Measurements from ENCODE around the gene PPIL1.

The PPIL1 gene

GRCh38 chr6:36823421-36824096 lies 51.0 kb downstream of the PPIL1 start:
- Histone ChIP-seq H3K4me3 (replicated peaks; ENCODE audit: low read depth, low read length) (no peak overlapping the region), H3K27me3 (replicated peaks; ENCODE audit: control insufficient read depth, insufficient read depth, low read length) (no peaks in the 10 kb centered on the region), H3K36me3 (ENCODE audit: control insufficient read depth, insufficient read depth, low read length) (no peaks in the 10 kb centered on the region)
- TF ChIP-seq, protein P1, sequence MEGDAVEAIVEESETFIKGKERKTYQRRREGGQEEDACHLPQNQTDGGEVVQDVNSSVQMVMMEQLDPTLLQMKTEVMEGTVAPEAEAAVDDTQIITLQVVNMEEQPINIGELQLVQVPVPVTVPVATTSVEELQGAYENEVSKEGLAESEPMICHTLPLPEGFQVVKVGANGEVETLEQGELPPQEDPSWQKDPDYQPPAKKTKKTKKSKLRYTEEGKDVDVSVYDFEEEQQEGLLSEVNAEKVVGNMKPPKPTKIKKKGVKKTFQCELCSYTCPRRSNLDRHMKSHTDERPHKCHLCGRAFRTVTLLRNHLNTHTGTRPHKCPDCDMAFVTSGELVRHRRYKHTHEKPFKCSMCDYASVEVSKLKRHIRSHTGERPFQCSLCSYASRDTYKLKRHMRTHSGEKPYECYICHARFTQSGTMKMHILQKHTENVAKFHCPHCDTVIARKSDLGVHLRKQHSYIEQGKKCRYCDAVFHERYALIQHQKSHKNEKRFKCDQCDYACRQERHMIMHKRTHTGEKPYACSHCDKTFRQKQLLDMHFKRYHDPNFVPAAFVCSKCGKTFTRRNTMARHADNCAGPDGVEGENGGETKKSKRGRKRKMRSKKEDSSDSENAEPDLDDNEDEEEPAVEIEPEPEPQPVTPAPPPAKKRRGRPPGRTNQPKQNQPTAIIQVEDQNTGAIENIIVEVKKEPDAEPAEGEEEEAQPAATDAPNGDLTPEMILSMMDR (IDR thresholded peaks at IDR 0.05; ENCODE audit: insufficient read depth, low read length, poor library complexity, severe bottlenecking) = no peak
- no peak for DNase-seq (ENCODE audit: extremely low read depth, insufficient read length)

DNA sequence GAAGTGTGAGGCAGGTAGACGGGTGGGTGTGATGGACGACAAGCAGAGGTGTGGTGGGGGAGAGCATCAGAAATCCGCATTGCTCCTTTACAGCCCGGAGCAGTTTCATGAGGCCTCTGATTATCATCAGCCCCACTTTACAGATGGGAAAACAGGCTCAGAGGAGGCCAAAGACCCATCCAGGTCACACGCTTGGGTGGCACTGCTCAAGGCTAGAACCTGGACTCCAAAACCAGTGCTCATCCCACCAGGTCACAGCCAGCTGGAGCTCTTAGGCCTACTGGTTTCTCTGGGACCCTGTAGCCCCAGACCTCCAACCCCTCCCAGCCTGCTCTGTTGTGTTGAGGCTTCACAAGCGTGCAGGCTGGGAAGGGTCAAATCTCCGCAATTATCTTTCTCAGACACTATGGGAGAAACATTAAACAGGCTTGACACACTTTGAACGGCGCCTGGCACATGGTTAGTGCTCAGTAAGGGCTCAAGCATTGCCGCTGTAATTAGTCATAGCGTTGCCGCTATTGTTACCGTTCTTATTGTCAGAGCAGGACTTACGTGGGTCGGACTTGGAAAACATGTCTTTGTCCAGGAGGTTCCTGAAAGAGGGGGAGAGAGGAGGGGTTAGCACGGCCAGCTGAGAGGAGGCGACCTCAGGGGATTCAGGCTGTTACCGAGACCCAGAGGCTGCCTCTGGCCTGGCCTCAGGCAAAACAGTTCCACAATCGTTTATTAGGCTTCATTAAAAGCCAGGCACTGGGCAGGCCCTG lies 51.9 kb downstream of the PPIL1 start:
- no peaks in the 10 kb centered on the region for H3K27me3 ChIP-seq (replicated peaks; ENCODE audit: control insufficient read depth, insufficient read depth, low read length)
- TF ChIP-seq, protein P1 (IDR thresholded peaks at IDR 0.05; ENCODE audit: insufficient read depth, low read length, poor library complexity, severe bottlenecking) = no peak
- H3K36me3 ChIP-seq (ENCODE audit: control insufficient read depth, insufficient read depth, low read length) = no peaks in the 10 kb centered on the region
- no peak overlapping the region for H3K4me3 ChIP-seq (replicated peaks; ENCODE audit: low read depth, low read length)
- DNase-seq (ENCODE audit: extremely low read depth, insufficient read length) = no peak

DNA sequence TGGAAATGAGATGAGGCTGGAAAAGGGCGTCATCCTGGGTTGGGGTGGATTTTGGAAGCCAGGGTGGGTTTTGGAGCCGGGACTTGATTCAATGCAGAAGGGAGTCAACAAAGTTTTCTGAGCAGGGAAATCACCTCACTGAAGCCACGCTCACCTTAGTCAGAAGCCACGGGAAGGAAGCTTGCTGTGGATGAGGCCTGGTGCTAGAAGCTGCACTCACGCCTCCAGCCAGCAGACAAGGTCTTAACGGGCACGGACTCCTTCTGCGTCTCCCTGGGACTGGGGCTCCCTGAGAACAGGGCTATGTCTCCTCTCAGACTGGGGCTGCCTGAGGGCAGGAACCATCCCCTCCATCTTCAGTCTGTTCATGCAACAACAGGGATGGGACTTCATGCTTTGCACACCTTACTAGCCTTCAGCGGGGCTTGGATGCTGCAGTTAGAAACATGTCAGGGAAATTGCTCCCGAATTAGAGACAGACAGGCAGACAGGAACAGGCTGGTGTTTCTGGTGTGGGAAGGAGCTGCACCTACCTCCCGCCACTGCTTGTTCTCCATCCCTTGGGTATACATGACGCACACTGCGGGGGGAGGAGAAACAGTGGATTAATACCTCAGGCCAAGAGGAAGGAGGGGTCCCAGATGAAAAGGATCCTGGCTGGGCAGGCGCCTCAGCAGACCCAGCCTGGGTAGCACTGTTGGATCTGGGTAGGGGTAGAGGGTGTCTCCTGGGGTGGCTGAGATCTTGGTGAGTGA lies 52.8 kb downstream of the PPIL1 start:
- Histone ChIP-seq H3K36me3 (ENCODE audit: control insufficient read depth, insufficient read depth, low read length) (no peaks in the 10 kb centered on the region), H3K27me3 (replicated peaks; ENCODE audit: control insufficient read depth, insufficient read depth, low read length) (no peaks in the 10 kb centered on the region), H3K4me3 (replicated peaks; ENCODE audit: low read depth, low read length) (no peak overlapping the region)
- TF ChIP-seq, protein P1 (IDR thresholded peaks at IDR 0.05; ENCODE audit: insufficient read depth, low read length, poor library complexity, severe bottlenecking) = no peak
- no peak for DNase-seq (ENCODE audit: extremely low read depth, insufficient read length)

DNA sequence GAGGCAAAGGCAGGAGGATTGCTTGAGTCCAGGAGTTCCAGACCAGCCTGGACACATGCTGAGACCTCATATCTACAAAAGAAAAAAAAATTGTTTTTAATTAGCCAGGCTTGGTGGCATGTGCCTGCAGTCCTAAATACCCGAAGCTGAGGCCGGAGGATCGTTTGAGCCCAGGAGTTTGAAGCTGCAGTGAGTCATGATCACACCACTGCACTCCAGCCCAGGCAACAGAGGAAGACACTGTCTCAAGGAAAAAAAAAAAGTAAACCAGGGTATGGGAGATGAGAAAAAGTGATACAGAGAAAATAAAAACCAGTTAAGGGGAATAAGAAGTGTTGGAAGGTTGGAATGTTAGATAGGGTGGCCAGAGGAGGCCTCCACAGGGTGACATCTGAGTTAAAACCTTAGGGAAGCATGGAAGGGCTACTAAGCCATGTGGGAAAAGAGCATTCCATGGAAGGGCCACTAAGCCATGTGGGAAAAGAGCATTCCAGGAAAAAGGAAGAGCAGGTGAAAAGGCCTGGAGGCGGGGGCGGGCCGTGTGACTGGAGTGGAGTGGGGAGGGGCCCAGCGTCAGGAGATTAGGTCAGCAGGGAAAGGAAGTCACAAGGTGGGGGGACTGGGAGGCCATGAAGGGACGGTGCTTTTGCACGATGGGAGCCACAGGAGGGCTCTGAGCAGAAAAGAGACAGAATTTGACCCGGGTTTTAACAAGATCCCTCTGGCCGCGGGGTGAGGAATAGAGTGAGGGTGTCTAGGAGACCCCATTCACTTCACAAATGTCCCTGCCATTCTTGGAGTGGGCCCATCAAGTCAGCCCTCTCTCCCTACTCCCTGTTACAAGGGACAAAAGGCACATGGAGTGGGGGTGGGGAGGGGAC lies 53.7 kb downstream of the PPIL1 start:
- Histone ChIP-seq H3K4me3 (replicated peaks; ENCODE audit: low read depth, low read length) (no peak overlapping the region), H3K27me3 (replicated peaks; ENCODE audit: control insufficient read depth, insufficient read depth, low read length) (no peaks in the 10 kb centered on the region), H3K36me3 (ENCODE audit: control insufficient read depth, insufficient read depth, low read length) (no peaks in the 10 kb centered on the region)
- no peak for DNase-seq (ENCODE audit: extremely low read depth, insufficient read length)
- TF ChIP-seq, protein P1 (IDR thresholded peaks at IDR 0.05; ENCODE audit: insufficient read depth, low read length, poor library complexity, severe bottlenecking) = no peak

DNA sequence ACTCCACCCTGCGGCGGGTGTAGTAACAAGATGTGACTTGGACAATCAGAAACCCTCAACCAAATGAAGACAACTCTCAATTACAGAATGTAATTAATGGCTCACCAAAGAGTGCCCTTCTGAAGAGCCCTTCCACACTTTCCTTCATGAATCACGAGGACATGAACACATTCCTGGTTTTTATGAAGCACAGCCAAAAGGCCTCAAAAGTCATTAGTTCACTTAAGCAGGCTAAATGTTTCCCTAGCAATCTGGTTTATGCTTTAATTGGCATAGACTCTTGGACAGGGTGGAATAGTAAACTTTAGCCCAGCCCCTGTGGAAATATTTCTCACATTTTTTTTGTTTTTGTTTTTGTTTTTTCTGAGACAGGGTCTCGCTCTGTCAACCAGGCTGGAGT lies 55.8 kb downstream of the PPIL1 start:
- Histone ChIP-seq H3K4me3 (replicated peaks; ENCODE audit: low read depth, low read length) (no peak overlapping the region), H3K36me3 (ENCODE audit: control insufficient read depth, insufficient read depth, low read length) (no peaks in the 10 kb centered on the region), H3K27me3 (replicated peaks; ENCODE audit: control insufficient read depth, insufficient read depth, low read length) (no peaks in the 10 kb centered on the region)
- DNase-seq (ENCODE audit: extremely low read depth, insufficient read length) = no peak
- TF ChIP-seq, protein P1 (IDR thresholded peaks at IDR 0.05; ENCODE audit: insufficient read depth, low read length, poor library complexity, severe bottlenecking) = no peak
